SK-N-SH (cell line): Measurements from ENCODE around the gene PBOV1. TPM values are rescaled to one million over a fixed set of nuclear protein-coding genes. Genes with fewer than 3 reads are reported as not detected.

Experiments used
- CTCF ChIA-PET: fragments of 300-600, 350-600 bp; formaldehyde crosslinking; extraction: SDS; loops from one replicate; lab custom pipeline; 2021; lab: Yijun Ruan, JAX
- POLR2A ChIA-PET: fragments of 350-600 bp; sonication (Branson Sonifier 250); formaldehyde crosslinking; extraction: SDS; loops from one replicate; lab custom pipeline; 2020; ENCODE audit warnings: antibody characterized with exemption, inconsistent platforms; lab: Yijun Ruan, JAX
- DNase-seq: peaks from one replicate; pipeline ENCODE4 v3.0.0; 2012
- H2AFZ ChIP-seq: fragments of 200-600 bp; sonication (generic); 2 replicates; pipeline ENCODE4 v1.8.1; 2016; ENCODE audit warnings: antibody characterized with exemption, mild to moderate bottlenecking, low read depth
- H3F3A ChIP-seq: fragments of 200-600 bp; sonication (generic); replicated peaks from 2 replicates; pipeline ENCODE3; 2016; ENCODE audit warnings: antibody characterized with exemption, mild to moderate bottlenecking; ENCODE audit not compliant: insufficient read depth
- H3K27ac ChIP-seq, 2 experiments: fragments of 200-500 bp in 1 of 2; fragments of 200-600 bp in 1 of 2; sonication (Bioruptor generic) in 1 of 2; sonication (generic), shearing (Covaris generic) in 1 of 2; 2 replicates each; pipeline versions ENCODE4 v1.5.1 to v1.6.1; 2014 to 2016; ENCODE audit warnings: low read depth in 2 of 2, inconsistent platforms in 1 of 2, low read length in 1 of 2, mild to moderate bottlenecking in 1 of 2, mixed read lengths in 1 of 2
- H3K27me3 ChIP-seq: fragments of 200-600 bp; sonication (generic), shearing (Covaris generic); 2 replicates; pipeline ENCODE4 v1.6.1; 2016; ENCODE audit warnings: mixed run types; ENCODE audit not compliant: insufficient read depth
- H3K36me3 ChIP-seq, 2 experiments: fragments of 200-500 bp in 1 of 2; fragments of 200-600 bp in 1 of 2; sonication (Bioruptor generic) in 1 of 2; sonication (generic) in 1 of 2; replicated peaks in 1 of 2; 2 replicates each; pipeline versions ENCODE3 to v1.5.1; 2014 to 2016; ENCODE audit warnings: low read length in 1 of 2, mild to moderate bottlenecking in 1 of 2; ENCODE audit not compliant: insufficient read depth in 2 of 2, control insufficient read depth in 1 of 2
- H3K4me1 ChIP-seq, 2 experiments: fragments of 200-500 bp in 1 of 2; fragments of 200-600 bp in 1 of 2; sonication (Bioruptor generic) in 1 of 2; sonication (generic), shearing (Covaris generic) in 1 of 2; 2 replicates each; pipeline versions ENCODE4 v1.5.1 to v1.6.1; 2014 to 2016; ENCODE audit warnings: low read depth in 1 of 2, low read length in 1 of 2, mixed run types in 1 of 2; ENCODE audit not compliant: insufficient read depth in 2 of 2, control insufficient read depth in 1 of 2
- H3K4me2 ChIP-seq: fragments of 200-600 bp; sonication (generic), shearing (Covaris generic); 2 replicates; pipeline ENCODE4 v1.6.1; 2017; ENCODE audit warnings: mixed run types
- H3K4me3 ChIP-seq, 2 experiments: fragments of 200-500 bp in 1 of 2; fragments of 200-600 bp in 1 of 2; sonication (Bioruptor generic) in 1 of 2; sonication (generic), shearing (Covaris generic) in 1 of 2; 2 replicates each; pipeline versions ENCODE4 v1.5.1 to v1.8.1; 2014 to 2016; ENCODE audit warnings: low read depth in 2 of 2, inconsistent platforms in 1 of 2, low read length in 1 of 2, mild to moderate bottlenecking in 1 of 2, mixed read lengths in 1 of 2, moderate library complexity in 1 of 2
- H3K79me2 ChIP-seq: fragments of 200-600 bp; sonication (generic); 2 replicates; pipeline ENCODE4 v1.8.1; 2017; ENCODE audit warnings: mild to moderate bottlenecking; ENCODE audit not compliant: insufficient read depth
- H3K9ac ChIP-seq: fragments of 200-600 bp; sonication (generic); 2 replicates; pipeline ENCODE4 v1.6.1; 2017; ENCODE audit warnings: mixed run types
- H3K9me2 ChIP-seq: fragments of 200-600 bp; sonication (generic); 2 replicates; pipeline ENCODE4 v1.6.1; 2017; ENCODE audit warnings: mixed run types
- H3K9me3 ChIP-seq: fragments of 200-600 bp; sonication (generic); 2 replicates; pipeline ENCODE4 v1.6.1; 2017; ENCODE audit warnings: mixed run types, mild to moderate bottlenecking, moderate library complexity
- H4K20me1 ChIP-seq: fragments of 200-600 bp; sonication (generic); 2 replicates; pipeline ENCODE4 v1.6.1; 2017; ENCODE audit warnings: mild to moderate bottlenecking, mixed run types; ENCODE audit not compliant: insufficient read depth
- CHD2 ChIP-seq: fragments of 150-350 bp; IDR thresholded peaks from 2 replicates; pipeline ENCODE4 v1.6.1; 2018; ENCODE audit warnings: low read length; ENCODE audit not compliant: partially characterized antibody
- ELF1 ChIP-seq: IDR thresholded peaks from 2 replicates; pipeline ENCODE4 v1.4.0; 2012
- GATA2 ChIP-seq: sonication (generic); formaldehyde crosslinking; IDR thresholded peaks from 2 replicates; pipeline ENCODE4 v1.5.0; 2020; ENCODE audit warnings: mild to moderate bottlenecking, missing genetic modification reagents
- JUND ChIP-seq: IDR thresholded peaks from 2 replicates; pipeline ENCODE4 v1.4.0; 2012
- MXI1 ChIP-seq: IDR thresholded peaks from 2 replicates; pipeline ENCODE4 v1.6.1; 2012; ENCODE audit warnings: mild to moderate bottlenecking, low read depth, low read length, improper control_type of control experiment
- NFIC ChIP-seq: IDR thresholded peaks from 2 replicates; pipeline ENCODE4 v1.4.0; 2012; ENCODE audit warnings: borderline replicate concordance
- NRF1 ChIP-seq: IDR thresholded peaks from 2 replicates; pipeline ENCODE4 v1.6.1; 2012; ENCODE audit warnings: low read depth, mild to moderate bottlenecking, low read length
- RAD21 ChIP-seq: IDR thresholded peaks from 2 replicates; pipeline ENCODE4 v1.6.1; 2012; ENCODE audit warnings: mild to moderate bottlenecking, low read length
- REST ChIP-seq: IDR thresholded peaks from 2 replicates; pipeline ENCODE4 v1.6.1; 2012; ENCODE audit warnings: mild to moderate bottlenecking, low read depth, low read length, moderate library complexity
- TCF12 ChIP-seq: IDR thresholded peaks from 2 replicates; pipeline ENCODE4 v1.4.0; 2012
- ZBTB33 ChIP-seq: IDR thresholded peaks from 2 replicates; pipeline ENCODE4 v1.4.0; 2012; ENCODE audit warnings: low read depth, borderline replicate concordance
- WGBS: methylation state at CpG from one replicate; pipeline ENCODE4 v1.1.6; 2017; ENCODE audit warnings: low lambda C conversion rate; 5-methylcytosine and 5-hydroxymethylcytosine counted together
- polyA plus RNA-seq, 3 experiments: library from polyadenylated mRNA; depleted of rRNA; stranded (reverse); fragments of >200 nt; gene quantifications; 2 replicates each; pipeline ENCODE4 v1.2.3, GENCODE V29; 2012
- TF ChIP-seq, protein P1 (sequence below): fragments of 200-600 bp; sonication (generic); IDR thresholded peaks from 2 replicates; pipeline ENCODE4 v1.6.1; 2017; ENCODE audit warnings: antibody characterized with exemption, mild to moderate bottlenecking, moderate library complexity

The PBOV1 gene
- polyA plus RNA-seq, 1 of the 3 experiments (the other 2 are of a cell fraction), result not detected

DNA sequence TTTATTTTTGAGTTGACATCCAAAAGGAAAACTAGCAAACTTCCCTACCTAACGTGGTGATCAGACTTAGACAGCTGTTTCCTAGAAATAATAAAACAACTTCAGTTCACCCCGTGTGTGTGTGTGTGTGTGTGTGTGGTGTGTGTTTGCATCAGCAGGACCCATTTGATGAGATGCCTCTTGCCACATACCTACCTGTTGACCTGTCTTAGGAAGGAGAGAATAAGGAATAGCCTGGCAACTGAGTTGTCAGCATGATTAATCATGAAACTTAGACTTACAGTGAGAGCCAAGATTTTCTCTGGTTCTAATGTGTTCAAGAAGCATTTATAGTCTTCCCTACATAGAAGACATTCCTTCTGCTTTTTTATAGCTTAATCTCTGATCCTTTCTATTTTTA, 16.1 kb upstream of the PBOV1 start:
- Histone ChIP-seq H3K79me2 (no peaks in the 10 kb centered on the region), H3F3A (no peaks in the 10 kb centered on the region), H3K27ac (no peak overlapping the region), H4K20me1 (no peaks in the 10 kb centered on the region), H3K9ac (no peak overlapping the region), H3K9me2 (no peaks in the 10 kb centered on the region), H3K4me3 (no peak overlapping the region), H3K36me3 (no peaks in the 10 kb centered on the region), H3K4me1 (no peaks in the 10 kb centered on the region), H3K4me2 (no peak overlapping the region), H3K9me3 (no peaks in the 10 kb centered on the region), H2AFZ (no peak overlapping the region)
- POLR2A ChIA-PET, result no interaction called here
- DNase-seq, result no peak
- CTCF ChIA-PET, result no interaction called here
- WGBS, result 8% methylated on average over 2 of the region's 2 CpGs
- TF ChIP-seq CHD2 (no peak), GATA2 (CRISPR knock-in tag) (no peak), REST (no peak), ZBTB33 (no peak), JUND (no peak), NRF1 (no peak), NFIC (no peak), TCF12 (no peak), ELF1 (no peak), RAD21 (no peak), MXI1 (no peak)
- TF ChIP-seq, protein P1, sequence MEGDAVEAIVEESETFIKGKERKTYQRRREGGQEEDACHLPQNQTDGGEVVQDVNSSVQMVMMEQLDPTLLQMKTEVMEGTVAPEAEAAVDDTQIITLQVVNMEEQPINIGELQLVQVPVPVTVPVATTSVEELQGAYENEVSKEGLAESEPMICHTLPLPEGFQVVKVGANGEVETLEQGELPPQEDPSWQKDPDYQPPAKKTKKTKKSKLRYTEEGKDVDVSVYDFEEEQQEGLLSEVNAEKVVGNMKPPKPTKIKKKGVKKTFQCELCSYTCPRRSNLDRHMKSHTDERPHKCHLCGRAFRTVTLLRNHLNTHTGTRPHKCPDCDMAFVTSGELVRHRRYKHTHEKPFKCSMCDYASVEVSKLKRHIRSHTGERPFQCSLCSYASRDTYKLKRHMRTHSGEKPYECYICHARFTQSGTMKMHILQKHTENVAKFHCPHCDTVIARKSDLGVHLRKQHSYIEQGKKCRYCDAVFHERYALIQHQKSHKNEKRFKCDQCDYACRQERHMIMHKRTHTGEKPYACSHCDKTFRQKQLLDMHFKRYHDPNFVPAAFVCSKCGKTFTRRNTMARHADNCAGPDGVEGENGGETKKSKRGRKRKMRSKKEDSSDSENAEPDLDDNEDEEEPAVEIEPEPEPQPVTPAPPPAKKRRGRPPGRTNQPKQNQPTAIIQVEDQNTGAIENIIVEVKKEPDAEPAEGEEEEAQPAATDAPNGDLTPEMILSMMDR, result no peak
- TF ChIP-seq, all 33 proteins: peak for 0
- H3K27me3 ChIP-seq, result no peaks in the 10 kb centered on the region
